Effector CD4-positive, alpha-beta T cell (primary cell): ENCODE results near the gene TMED6.
"Not testable (repeated sequence)": the region's sequence is repeated elsewhere in the genome, so short reads cannot be mapped to it uniquely, and the experiment has no call there.

Experiments
- DNase-seq: peaks from one replicate; pipeline ENCODE4 v3.0.0-alpha.2; 2020

Gene TMED6

GRCh38 chr16:69296771-69297170 lies 54.8 kb downstream of the TMED6 start:
- DNase-seq, result not testable (repeated sequence)

DNA sequence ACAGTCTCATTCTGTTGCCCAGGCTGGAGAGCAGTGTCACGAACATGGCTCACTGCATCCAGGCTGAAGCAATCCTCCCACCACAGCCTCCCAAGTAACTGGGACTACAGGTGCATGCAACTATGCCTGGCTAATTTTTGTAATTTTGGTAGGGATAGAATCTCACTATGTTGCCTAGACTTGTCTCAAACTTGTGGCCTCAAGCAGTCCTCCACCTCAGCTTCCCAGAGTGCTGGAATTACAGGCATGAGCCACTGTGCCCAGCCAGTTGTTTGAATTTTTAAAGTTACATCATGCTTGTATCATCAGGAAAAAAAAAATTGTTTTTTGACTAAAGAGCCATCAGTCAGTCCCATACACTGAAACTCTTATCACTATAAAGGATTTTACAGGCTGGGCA lies 57.5 kb downstream of the TMED6 start:
- DNase-seq, result no peak

DNA sequence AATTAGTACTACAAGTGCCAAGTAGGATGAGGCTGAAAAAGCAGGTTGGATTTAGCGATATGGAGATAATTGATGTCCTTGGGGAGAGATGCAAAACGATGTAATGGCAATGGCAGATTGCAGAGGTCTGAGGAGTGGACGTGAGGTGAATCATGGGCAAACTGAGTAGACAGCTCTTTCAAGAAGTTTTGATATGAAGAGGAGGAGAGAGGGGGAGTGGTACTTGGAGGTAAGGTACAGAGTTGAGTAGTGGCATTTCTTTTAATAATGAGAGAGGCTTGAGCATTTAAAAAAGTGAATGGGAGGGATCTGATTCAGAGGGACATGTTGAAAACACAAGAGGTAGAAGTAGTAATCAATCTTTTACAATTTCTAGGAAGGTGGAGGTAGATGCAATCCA lies 58.2 kb downstream of the TMED6 start:
- DNase-seq, result no peak
